Retinal pigment epithelial cell (primary cell): ENCODE data around the gene PRLR.

Experiments
- DNase-seq: peaks from one replicate; pipeline ENCODE4 v3.0.0-alpha.2; 2010; ENCODE audit warnings: low read depth
- H3K4me3 ChIP-seq: 2 replicates; pipeline ENCODE4 v1.5.1; 2011; ENCODE audit warnings: mild to moderate bottlenecking, low read length, control low read depth, moderate library complexity
- CTCF ChIP-seq: conservative IDR thresholded peaks from 2 replicates; pipeline ENCODE4 v1.5.1; 2011; ENCODE audit warnings: low read depth, low read length, control low read depth, inconsistent platforms

Gene PRLR

GRCh38 chr5:35172533-35172932 is 57.8 kb downstream of the PRLR start:
- TF ChIP-seq CTCF, result no peak
- no peak for DNase-seq
- H3K4me3 ChIP-seq, result no peak overlapping the region

GRCh38 chr5:35171991-35172390 is 58.3 kb downstream of the PRLR start:
- no peak overlapping the region for H3K4me3 ChIP-seq
- no peak for TF ChIP-seq CTCF

GRCh38 chr5:35171078-35171477 is 59.2 kb downstream of the PRLR start:
- H3K4me3 ChIP-seq, result no peak overlapping the region
- no peak for TF ChIP-seq CTCF
- DNase-seq, result no peak

More at GRCh38 chr5:35171991-35172390, 58.3 kb downstream of the PRLR start:
- DNase-seq, result no peak

- no peak for DNase-seq
- no peak overlapping the region for H3K4me3 ChIP-seq
- no peak for TF ChIP-seq CTCF
Measured at GRCh38 chr5:35166043-35166442, 64.2 kb downstream of the PRLR start.

GRCh38 chr5:35164860-35165542 is 65.3 kb downstream of the PRLR start:
- H3K4me3 ChIP-seq, result no peak overlapping the region
- DNase-seq, result no peak
- TF ChIP-seq CTCF, result no peak

GRCh38 chr5:35163710-35164033 is 66.6 kb downstream of the PRLR start:
- no peak for DNase-seq
- TF ChIP-seq CTCF, result no peak
- no peak overlapping the region for H3K4me3 ChIP-seq

GRCh38 chr5:35162848-35163709 is 67.2 kb downstream of the PRLR start:
- H3K4me3 ChIP-seq, result no peak overlapping the region
- no peak for TF ChIP-seq CTCF
- DNase-seq, result no peak
